GM12873 (cell line): ENCODE results near the gene OSBPL1A.

Experiments used
- CTCF ChIP-seq: IDR thresholded peaks from 2 replicates; pipeline ENCODE4 v1.5.1; 2012; ENCODE audit warnings: low read depth, mild to moderate bottlenecking, moderate library complexity, low read length, control low read depth; ENCODE audit not compliant: insufficient read depth; ENCODE audit errors: missing control alignments

OSBPL1A gene

DNA sequence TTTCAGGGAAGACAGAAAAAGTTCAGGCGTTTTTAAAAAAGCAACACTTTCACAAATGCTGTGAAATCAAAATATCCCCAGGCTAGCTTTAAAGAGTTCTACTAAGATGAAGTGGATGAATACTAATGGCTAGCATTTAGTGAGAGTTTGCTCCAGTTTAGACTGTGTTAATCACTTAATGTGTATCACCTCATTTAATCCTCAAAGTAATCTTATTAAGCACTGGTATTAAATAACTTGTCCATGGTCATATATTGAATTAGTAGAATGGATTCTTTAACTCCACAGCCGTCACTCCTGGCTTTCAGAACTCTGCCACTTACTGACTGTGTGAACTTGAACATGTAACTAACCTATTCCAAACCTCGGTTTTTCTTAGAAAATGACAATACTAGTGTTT is 192.7 kb downstream of the OSBPL1A start:
- TF ChIP-seq CTCF = no peak

GRCh38 chr18:24201699-24202687 is 195.6 kb downstream of the OSBPL1A start:
- TF ChIP-seq CTCF = no peak

DNA sequence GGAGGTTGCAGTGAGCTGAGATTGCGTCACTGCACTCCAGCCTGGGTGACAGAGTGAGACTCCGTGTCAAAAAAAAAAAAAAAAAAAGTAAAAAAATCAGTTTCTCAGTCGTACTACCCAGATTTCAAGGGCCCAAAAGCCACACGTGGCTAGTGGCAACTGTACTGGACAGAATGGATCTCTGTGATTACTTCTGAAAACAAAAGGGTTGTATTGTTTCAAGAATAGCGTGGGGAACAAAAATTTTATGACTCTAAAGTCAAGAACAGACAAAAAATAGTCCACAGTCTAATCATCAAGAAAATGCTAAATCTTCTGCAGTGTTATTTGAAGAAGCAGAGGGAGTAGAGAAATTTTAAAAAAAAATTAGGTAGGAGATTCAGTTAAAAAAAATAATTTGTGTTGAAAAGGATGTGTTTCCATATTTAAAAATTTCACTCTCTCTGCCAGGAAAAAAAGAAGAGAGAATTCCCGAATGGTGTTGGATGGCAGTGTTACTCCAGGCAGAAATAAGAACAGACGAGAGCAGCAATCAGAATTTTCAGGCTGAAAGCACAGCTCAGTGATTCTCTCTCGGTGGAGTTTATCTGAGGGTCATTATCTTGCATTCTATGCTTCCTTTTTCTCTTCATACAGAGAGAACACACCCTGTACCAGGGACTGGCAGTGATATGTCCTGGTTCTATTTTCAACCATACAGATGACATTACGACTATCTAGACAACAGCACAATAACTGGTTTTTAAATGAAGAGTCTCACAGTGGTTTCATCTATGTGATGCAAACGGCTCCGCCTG is 196.9 kb downstream of the OSBPL1A start:
- no peak for TF ChIP-seq CTCF

DNA sequence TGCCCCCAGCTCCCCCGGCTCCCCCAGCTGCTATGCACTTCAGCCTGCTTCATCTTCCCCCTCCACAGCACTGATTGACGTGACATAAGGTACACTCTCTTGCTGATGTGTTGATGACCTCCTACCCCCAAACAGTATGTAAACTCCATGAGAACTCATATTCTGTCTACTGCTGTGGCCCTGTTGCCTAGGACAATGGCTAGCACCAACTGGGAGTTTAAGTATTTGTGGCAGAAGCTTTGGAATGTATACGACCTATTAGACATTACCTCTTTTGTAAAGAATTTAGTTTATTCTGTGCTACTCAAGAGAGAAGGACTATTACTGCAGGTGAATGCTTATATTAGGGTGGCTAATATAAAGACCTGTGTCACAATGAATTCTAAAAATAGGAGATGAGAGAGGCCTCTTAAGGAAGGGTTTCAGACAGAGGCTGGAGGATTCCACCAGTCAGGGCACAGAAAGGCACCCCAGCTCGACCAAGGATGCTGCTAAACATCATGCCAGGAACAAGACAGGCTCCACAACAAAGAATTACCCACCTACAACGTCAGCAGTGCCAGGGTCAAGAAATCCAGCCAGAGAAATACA is 198.2 kb downstream of the OSBPL1A start:
- TF ChIP-seq CTCF = no peak

DNA sequence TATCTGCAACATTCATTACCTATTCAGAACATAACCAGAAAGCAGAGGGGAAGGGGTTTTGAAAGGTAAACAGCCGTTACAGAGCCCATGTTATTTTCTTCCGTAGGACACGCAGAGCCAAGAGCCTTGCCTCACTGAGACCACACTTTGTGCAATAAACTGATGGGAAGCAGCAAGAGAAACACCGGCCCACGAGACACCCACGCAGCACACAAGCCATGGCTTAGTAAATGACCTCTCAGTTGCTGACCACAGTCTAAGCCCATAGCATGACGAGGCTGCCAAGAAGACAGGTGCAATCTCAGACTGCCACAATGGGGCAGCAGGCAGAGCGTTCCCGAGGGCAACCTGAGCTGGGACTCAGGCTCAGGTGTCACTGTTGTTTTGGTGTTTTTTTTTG is 199.2 kb downstream of the OSBPL1A start:
- TF ChIP-seq CTCF = no peak

DNA sequence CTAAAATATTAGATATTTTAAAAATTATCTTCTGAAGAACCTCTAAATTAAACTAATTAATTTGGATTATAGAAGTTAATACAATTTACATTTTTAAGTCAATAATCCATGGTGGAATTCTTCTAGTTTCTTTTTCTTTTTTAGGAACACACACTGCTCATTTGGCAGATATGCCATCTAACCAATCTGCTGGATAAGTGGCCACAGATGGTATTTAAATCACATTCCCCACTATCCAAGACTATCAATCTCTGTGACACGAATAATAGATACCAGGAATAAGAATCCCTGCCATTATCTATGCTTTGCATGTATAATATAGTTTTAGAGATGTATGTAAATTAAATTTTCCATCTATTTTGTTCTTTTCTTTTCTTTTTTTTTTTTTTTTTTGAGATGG is 200.2 kb downstream of the OSBPL1A start:
- TF ChIP-seq CTCF = no peak

GRCh38 chr18:24196764-24197163 is 200.9 kb downstream of the OSBPL1A start:
- TF ChIP-seq CTCF = no peak
